Measurements from ENCODE around the gene C10orf53. TPM values are rescaled to one million over a fixed set of nuclear protein-coding genes. Genes with fewer than 3 reads are reported as not detected.

C10orf53 gene
- total and polyA plus RNA-seq, 2 of the 8 experiments (the other 6 are each of a cell fraction or from before 2014, with no cell fraction given): not detected

GRCh38 chr10:49662169-49662830 lies 17.2 kb upstream of the C10orf53 start:
- Histone ChIP-seq H3K56ac (replicated peaks; ENCODE audit: insufficient read length, low read depth, low read length) (no peak overlapping the region), H3K27me3 (replicated peaks in 1 of 4; ENCODE audit: control insufficient read depth in 3 of 4, extremely low read depth in 1 of 4, insufficient read depth in 3 of 4, low read length in 3 of 4) (peaks cover 0 to 3% (median 2%) of the 10 kb centered on the region in 4 experiments; a peak in 1 of 7 replicates), H4K8ac (ENCODE audit: extremely low read depth, insufficient read depth, low read length) (no peak overlapping the region), H3K4me3 (ENCODE audit: extremely low read depth in 1 of 4, insufficient read depth in 2 of 4, low read depth in 3 of 4, low read length in 4 of 4) (no peak overlapping the region), H2BK12ac (ENCODE audit: low read depth, low read length) (no peak overlapping the region), H2BK120ac (replicated peaks; ENCODE audit: low read depth, low read length) (no peak overlapping the region), H3K4ac (replicated peaks; ENCODE audit: insufficient read length, low read depth, low read length) (no peak overlapping the region), H4K91ac (replicated peaks; ENCODE audit: insufficient read length, low read length) (no peak overlapping the region), H3K14ac (ENCODE audit: insufficient read length) (no peak overlapping the region), H3K79me1 (ENCODE audit: low read depth, low read length) (no peaks in the 10 kb centered on the region), H3K4me2 (ENCODE audit: insufficient read depth in 1 of 2, low read depth in 2 of 2, low read length in 2 of 2) (no peak overlapping the region), H2AK5ac (ENCODE audit: low read depth, low read length) (no peak overlapping the region), H4K20me1 (replicated peaks in 1 of 2; ENCODE audit: control insufficient read depth in 1 of 2, insufficient read depth in 2 of 2, low read length in 2 of 2) (no peaks in the 10 kb centered on the region), H3K23ac (ENCODE audit: insufficient read length) (no peak overlapping the region), H3K4me1 (replicated peaks in 1 of 4; ENCODE audit: control insufficient read depth in 3 of 4, insufficient read depth in 4 of 4, low read length in 3 of 4) (peaks cover 0 to 8% (median under 1%) of the 10 kb centered on the region in 4 experiments; a peak in 1 of 7 replicates), H3K18ac (ENCODE audit: extremely low read depth, low read length) (no peak overlapping the region), H3K9ac (replicated peaks in 1 of 4; ENCODE audit: extremely low read depth in 1 of 4, low read depth in 3 of 4, low read length in 3 of 4) (no peak overlapping the region), H3K36me3 (ENCODE audit: control insufficient read depth in 2 of 4, insufficient read depth in 4 of 4, low read length in 3 of 4) (no peaks in the 10 kb centered on the region), H4K5ac (ENCODE audit: insufficient read length, low read depth, low read length) (no peak overlapping the region), H2BK15ac (ENCODE audit: low read length) (no peak overlapping the region), H3K9me3 (ENCODE audit: insufficient read depth in 2 of 2, low read depth in 1 of 2, low read length in 1 of 2) (peaks cover 0 to 4% of the 10 kb centered on the region in 2 experiments; a peak in 1 of 4 replicates), H3K23me2 (ENCODE audit: low read depth, low read length) (no peaks in the 10 kb centered on the region), H2AFZ (ENCODE audit: low read length) (no peak overlapping the region), H3K79me2 (ENCODE audit: control insufficient read depth in 1 of 2, insufficient read depth in 2 of 2, low read length in 2 of 2) (no peaks in the 10 kb centered on the region), H2BK5ac (ENCODE audit: low read depth, low read length) (no peak overlapping the region), H3K27ac (ENCODE audit: low read depth, low read length) (no peak overlapping the region), H2BK20ac (ENCODE audit: low read length) (no peak overlapping the region)
- no peak for DNase-seq (ENCODE audit: low read depth in 1 of 2, low spot score in 2 of 2)
- TF ChIP-seq SIRT6 (IDR thresholded peaks at IDR 0.05; ENCODE audit: low read length) (no peak), RXRA (IDR thresholded peaks at IDR 0.05; ENCODE audit: insufficient read depth, low read depth, low read length) (no peak), TEAD4 (IDR thresholded peaks at IDR 0.05; ENCODE audit: low read depth, low read length) (no peak), CREB1 (IDR thresholded peaks at IDR 0.05) (no peak), TCF12 (IDR thresholded peaks at IDR 0.05; ENCODE audit: low read depth, low read length) (no peak), EZH2 (IDR thresholded peaks at IDR 0.05; ENCODE audit: low read depth, low read length, severe bottlenecking) (no peak), SAP30 (IDR thresholded peaks at IDR 0.05; ENCODE audit: insufficient read depth, insufficient replicate concordance, low read length) (no peak), TBP (IDR thresholded peaks at IDR 0.05; ENCODE audit: low read depth, low read length) (no peak), FOSL1 (IDR thresholded peaks at IDR 0.05; ENCODE audit: insufficient read depth, low read depth, low read length) (no peak)
- ChIA-PET POLR2A (ENCODE audit: partially characterized antibody) (interaction anchor here (0.8 kb wide), 1 partner anchor 13 kb away, joined by 3 read pairs; no protein-coding TSS in a partner anchor), CTCF (ENCODE audit: partially characterized antibody) (interaction anchor here (0.7 to 1.9 kb wide), 3 partner anchors 17 to 30 kb away, joined by 3 to 8 read pairs (median 5); no protein-coding TSS in a partner anchor)
- 86% methylated on average over 15 of the region's 15 CpGs; no CpG with 5 or more reads in 1 of the 2 experiments for WGBS, 2 experiments (ENCODE audit: extremely low coverage in 1 of 2, insufficient coverage in 1 of 2, insufficient read length in 1 of 2, insufficient replicate concordance in 2 of 2, low coverage in 1 of 2, low lambda C conversion rate in 2 of 2, missing lambda C conversion rate in 1 of 2)
- no peak for FAIRE-seq
